DOHH2 (cell line): ENCODE measurements around the gene RNF223.

Source experiments
- H3F3A ChIP-seq: fragments of 200-600 bp; sonication (generic), shearing (Covaris generic); 2 replicates; pipeline ENCODE4 v1.6.0; 2016; ENCODE audit warnings: antibody characterized with exemption, mild to moderate bottlenecking; ENCODE audit not compliant: control insufficient read depth, insufficient read depth
- H3K27ac ChIP-seq: fragments of 200-600 bp; sonication (generic); 2 replicates; pipeline ENCODE4 v1.5.1; 2014; ENCODE audit warnings: low read depth, mild to moderate bottlenecking, low read length, moderate library complexity
- H3K27me3 ChIP-seq: fragments of 200-600 bp; sonication (generic); 2 replicates; pipeline ENCODE4 v1.6.1; 2014; ENCODE audit warnings: mild to moderate bottlenecking, low read length, mixed read lengths; ENCODE audit not compliant: control insufficient read depth
- H3K36me3 ChIP-seq: fragments of 200-600 bp; sonication (generic); 2 replicates; pipeline ENCODE4 v1.6.1; 2014; ENCODE audit warnings: mild to moderate bottlenecking, low read length, moderate library complexity, mixed read lengths; ENCODE audit not compliant: control insufficient read depth
- H3K4me1 ChIP-seq: fragments of 200-600 bp; sonication (generic); 2 replicates; pipeline ENCODE4 v1.6.1; 2014; ENCODE audit warnings: mild to moderate bottlenecking, low read length, mixed read lengths; ENCODE audit not compliant: control insufficient read depth
- H3K4me2 ChIP-seq: fragments of 200-600 bp; sonication (generic); 2 replicates; pipeline ENCODE4 v1.6.0; 2014; ENCODE audit warnings: mild to moderate bottlenecking, low read length, moderate library complexity
- H3K4me3 ChIP-seq: fragments of 200-600 bp; sonication (generic); 2 replicates; pipeline ENCODE4 v1.5.1; 2014; ENCODE audit warnings: mild to moderate bottlenecking, low read length, mixed read lengths
- H3K79me2 ChIP-seq: fragments of 200-600 bp; sonication (generic); 2 replicates; pipeline ENCODE4 v1.6.1; 2014; ENCODE audit warnings: mild to moderate bottlenecking, low read length, mixed read lengths; ENCODE audit not compliant: control insufficient read depth
- H3K9me2 ChIP-seq: fragments of 200-600 bp; sonication (generic); replicated peaks from 2 replicates; pipeline ENCODE4 v1.6.1; 2014; ENCODE audit warnings: mild to moderate bottlenecking, low read length, mixed read lengths; ENCODE audit not compliant: control insufficient read depth
- H3K9me3 ChIP-seq: fragments of 200-600 bp; sonication (generic); 2 replicates; pipeline ENCODE4 v1.6.1; 2014; ENCODE audit warnings: antibody characterized with exemption, low read length, mixed read lengths; ENCODE audit not compliant: control insufficient read depth, insufficient read depth
- H4K20me1 ChIP-seq: fragments of 200-600 bp; sonication (generic); 2 replicates; pipeline ENCODE4 v1.6.0; 2014; ENCODE audit warnings: low read depth, mild to moderate bottlenecking, antibody characterized with exemption, low read length, moderate library complexity; ENCODE audit not compliant: control insufficient read depth, insufficient read depth
- CTCF ChIP-seq: fragments of 200-600 bp; sonication (generic); IDR thresholded peaks from one replicate; pipeline ENCODE4 v1.5.1; 2014; ENCODE audit warnings: antibody characterized with exemption, mild to moderate bottlenecking, low read depth, low read length; ENCODE audit not compliant: poor library complexity, severe bottlenecking
- EZH2phosphoT487 ChIP-seq: fragments of 200-600 bp; sonication (generic); IDR thresholded peaks from 2 replicates; pipeline ENCODE4 v1.6.1; 2017; ENCODE audit warnings: borderline replicate concordance, mild to moderate bottlenecking, antibody characterized with exemption, low read length, moderate library complexity, mixed read lengths

RNF223 gene

GRCh38 chr1:1115136-1115785 lies 41.2 kb upstream of the RNF223 start:
- Histone ChIP-seq H3K27me3 (peaks cover 30% of the 10 kb centered on the region), H4K20me1 (no peaks in the 10 kb centered on the region), H3K4me1 (peaks cover 8% of the 10 kb centered on the region), H3K4me3 (peak overlapping the region; percentile 89), H3K36me3 (peaks cover 14% of the 10 kb centered on the region), H3K9me2 (no peaks in the 10 kb centered on the region), H3K4me2 (peak overlapping the region; percentile 62), H3K9me3 (peaks cover 5% of the 10 kb centered on the region; the same call in 1 of the 2 replicates), H3F3A (no peaks in the 10 kb centered on the region), H3K79me2 (peaks cover 36% of the 10 kb centered on the region), H3K27ac (no peak overlapping the region)
- TF ChIP-seq CTCF, result no peak
- TF ChIP-seq EZH2phosphoT487, result no peak

GRCh38 chr1:1114431-1114830 lies 40.3 kb upstream of the RNF223 start:
- Histone ChIP-seq H3K79me2 (peaks cover 44% of the 10 kb centered on the region), H3F3A (no peaks in the 10 kb centered on the region), H3K9me2 (no peaks in the 10 kb centered on the region), H3K9me3 (peaks cover 5% of the 10 kb centered on the region; the same call in 1 of the 2 replicates), H3K27me3 (peaks cover 23% of the 10 kb centered on the region), H4K20me1 (no peaks in the 10 kb centered on the region), H3K4me1 (peaks cover 8% of the 10 kb centered on the region), H3K36me3 (peaks cover 14% of the 10 kb centered on the region), H3K4me3 (no peak overlapping the region), H3K27ac (no peak overlapping the region), H3K4me2 (no peak overlapping the region)
- TF ChIP-seq CTCF (no peak), EZH2phosphoT487 (no peak)

- no peak for TF ChIP-seq CTCF
- no peak for TF ChIP-seq EZH2phosphoT487
- H3K36me3 ChIP-seq, result peaks cover 14% of the 10 kb centered on the region
- no peak overlapping the region for H3K27ac ChIP-seq
- H4K20me1 ChIP-seq, result no peaks in the 10 kb centered on the region
- H3K9me2 ChIP-seq, result no peaks in the 10 kb centered on the region
- H3K9me3 ChIP-seq, result peaks cover 8% of the 10 kb centered on the region; the same call in 1 of the 2 replicates
- peaks cover 57% of the 10 kb centered on the region for H3K79me2 ChIP-seq
- no peak overlapping the region for H3K4me2 ChIP-seq
- H3K27me3 ChIP-seq, result peaks cover 4% of the 10 kb centered on the region
- no peak overlapping the region for H3K4me3 ChIP-seq
- H3F3A ChIP-seq, result no peaks in the 10 kb centered on the region
- H3K4me1 ChIP-seq, result peaks cover 8% of the 10 kb centered on the region
These were observed 38.3 kb upstream of the RNF223 start for GRCh38 chr1:1112237-1112985.
